Measurements from ENCODE around the gene BCR.

BCR gene

DNA sequence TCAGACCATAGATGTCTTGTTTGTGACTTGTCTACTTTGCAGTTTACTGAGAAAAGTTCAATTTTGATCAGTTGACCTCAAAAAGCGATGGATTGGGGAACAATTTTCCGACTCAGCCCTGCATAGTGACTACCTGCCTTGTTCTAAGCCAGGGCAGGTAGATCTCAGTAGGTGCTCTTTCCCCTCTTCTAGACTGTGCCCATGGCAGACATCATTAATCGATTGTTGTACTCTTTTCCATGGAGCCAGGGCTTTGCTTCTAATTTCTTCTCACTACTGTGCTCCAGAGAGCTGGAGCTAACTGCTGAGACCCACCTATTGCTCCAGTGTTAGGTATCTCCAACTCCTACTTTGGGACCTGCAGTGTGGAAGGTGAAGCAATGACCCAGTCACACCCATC lies 25.2 kb upstream of the BCR start:
- no peaks in the 10 kb centered on the region for H3K36me3 ChIP-seq (ENCODE audit: control insufficient read depth, insufficient read depth, low read length)
- H3K27me3 ChIP-seq (ENCODE audit: control insufficient read depth, insufficient read depth, low read length): no peaks in the 10 kb centered on the region

DNA sequence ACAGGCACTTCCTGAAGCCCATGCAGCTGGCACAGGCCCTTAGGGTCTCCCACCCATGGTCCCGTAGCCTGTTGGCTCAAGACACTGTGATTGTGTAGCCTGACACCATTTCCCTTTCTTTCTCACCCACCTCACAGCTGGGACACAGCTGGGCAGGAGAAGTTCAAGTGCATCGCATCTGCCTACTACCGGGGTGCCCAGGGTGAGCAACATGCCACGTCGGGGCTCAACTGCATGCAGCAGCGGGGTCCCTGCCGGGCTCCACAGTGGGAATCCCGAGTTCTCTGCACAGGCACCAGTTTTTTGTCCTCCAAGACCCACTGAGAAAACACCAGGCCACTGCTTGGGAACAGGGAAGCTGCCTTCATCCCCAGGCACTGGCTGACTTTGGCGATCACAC lies 24.5 kb upstream of the BCR start:
- Histone ChIP-seq H3K27ac (ENCODE audit: low read depth, low read length) (no peak overlapping the region), H3K9ac (ENCODE audit: low read length) (no peak overlapping the region), H3K4me1 (ENCODE audit: control insufficient read depth, insufficient read depth, low read length) (no peaks in the 10 kb centered on the region), H3K27me3 (ENCODE audit: control insufficient read depth, insufficient read depth, low read length) (no peaks in the 10 kb centered on the region), H3K4me3 (ENCODE audit: low read length) (no peak overlapping the region), H3K36me3 (ENCODE audit: control insufficient read depth, insufficient read depth, low read length) (no peaks in the 10 kb centered on the region)

More for the DNA sequence above, 25.2 kb upstream of the BCR start:
- H3K9ac ChIP-seq (ENCODE audit: low read length): no peak overlapping the region
- no peaks in the 10 kb centered on the region for H3K4me1 ChIP-seq (ENCODE audit: control insufficient read depth, insufficient read depth, low read length)
- no peak overlapping the region for H3K27ac ChIP-seq (ENCODE audit: low read depth, low read length)
- H3K4me3 ChIP-seq (ENCODE audit: low read length): no peak overlapping the region

DNA sequence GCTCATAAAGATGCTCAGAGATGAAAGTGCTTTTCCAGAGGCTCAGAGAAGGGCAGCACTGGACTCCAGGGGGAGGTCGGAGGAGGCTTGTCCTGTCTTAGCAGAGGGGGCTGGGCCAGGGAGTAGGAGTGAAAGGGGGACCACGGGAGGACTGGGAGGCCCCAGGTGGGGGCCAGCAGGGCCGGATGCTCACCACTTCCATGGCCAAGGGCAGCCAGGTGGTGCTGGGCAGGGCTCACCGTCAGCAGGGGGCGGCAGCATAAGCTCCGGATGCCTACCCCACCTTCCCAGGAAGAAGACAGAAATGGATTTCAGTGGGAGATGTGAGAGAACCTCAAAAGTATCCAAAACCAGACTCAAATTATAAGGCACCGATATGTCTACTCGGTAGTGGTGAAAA lies 24.0 kb upstream of the BCR start:
- H3K27me3 ChIP-seq (ENCODE audit: control insufficient read depth, insufficient read depth, low read length): no peaks in the 10 kb centered on the region
- H3K4me3 ChIP-seq (ENCODE audit: low read length): no peak overlapping the region
- H3K9ac ChIP-seq (ENCODE audit: low read length): no peak overlapping the region
- no peaks in the 10 kb centered on the region for H3K4me1 ChIP-seq (ENCODE audit: control insufficient read depth, insufficient read depth, low read length)
- H3K36me3 ChIP-seq (ENCODE audit: control insufficient read depth, insufficient read depth, low read length): no peaks in the 10 kb centered on the region
- H3K27ac ChIP-seq (ENCODE audit: low read depth, low read length): no peak overlapping the region

- Histone ChIP-seq H3K4me3 (ENCODE audit: low read length) (no peak overlapping the region), H3K9ac (ENCODE audit: low read length) (no peak overlapping the region), H3K27me3 (ENCODE audit: control insufficient read depth, insufficient read depth, low read length) (no peaks in the 10 kb centered on the region), H3K36me3 (ENCODE audit: control insufficient read depth, insufficient read depth, low read length) (no peaks in the 10 kb centered on the region), H3K27ac (ENCODE audit: low read depth, low read length) (no peak overlapping the region), H3K4me1 (ENCODE audit: control insufficient read depth, insufficient read depth, low read length) (no peaks in the 10 kb centered on the region)
These were observed 22.5 kb upstream of the BCR start for GRCh38 chr22:23157560-23158515.

- Histone ChIP-seq H3K27ac (ENCODE audit: low read depth, low read length) (no peak overlapping the region), H3K4me1 (ENCODE audit: control insufficient read depth, insufficient read depth, low read length) (no peaks in the 10 kb centered on the region), H3K4me3 (ENCODE audit: low read length) (no peak overlapping the region), H3K9ac (ENCODE audit: low read length) (no peak overlapping the region), H3K36me3 (ENCODE audit: control insufficient read depth, insufficient read depth, low read length) (no peaks in the 10 kb centered on the region), H3K27me3 (ENCODE audit: control insufficient read depth, insufficient read depth, low read length) (no peaks in the 10 kb centered on the region)
These were observed 21.6 kb upstream of the BCR start for GRCh38 chr22:23158516-23159290.

GRCh38 chr22:23159291-23159630 lies 21.0 kb upstream of the BCR start:
- Histone ChIP-seq H3K36me3 (ENCODE audit: control insufficient read depth, insufficient read depth, low read length) (no peaks in the 10 kb centered on the region), H3K27ac (ENCODE audit: low read depth, low read length) (no peak overlapping the region)

DNA sequence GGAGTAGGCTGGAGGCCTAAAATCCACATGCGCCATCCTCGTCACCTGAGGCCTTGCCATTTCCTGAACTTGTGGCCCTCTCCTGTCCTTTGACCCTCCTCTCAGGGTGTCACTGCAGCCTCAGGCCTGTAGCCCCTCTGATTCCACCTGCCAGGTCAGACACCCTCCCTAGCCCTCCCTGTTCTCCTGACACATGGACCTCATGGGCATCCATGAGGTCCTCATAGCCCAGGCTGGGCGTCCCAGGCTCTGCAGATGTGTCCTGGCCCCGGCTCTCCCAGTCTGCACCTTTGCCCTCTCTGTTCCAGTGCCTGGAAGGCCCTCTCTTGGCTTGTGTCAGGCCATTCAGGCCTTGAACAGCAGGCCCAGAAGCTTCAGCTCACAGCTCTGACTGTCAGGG lies 19.3 kb upstream of the BCR start:
- no peak overlapping the region for H3K4me3 ChIP-seq (ENCODE audit: low read length)
- no peak overlapping the region for H3K27ac ChIP-seq (ENCODE audit: low read depth, low read length)
- H3K9ac ChIP-seq (ENCODE audit: low read length): no peak overlapping the region
- H3K27me3 ChIP-seq (ENCODE audit: control insufficient read depth, insufficient read depth, low read length): no peaks in the 10 kb centered on the region
- H3K4me1 ChIP-seq (ENCODE audit: control insufficient read depth, insufficient read depth, low read length): no peaks in the 10 kb centered on the region
- no peaks in the 10 kb centered on the region for H3K36me3 ChIP-seq (ENCODE audit: control insufficient read depth, insufficient read depth, low read length)

More at GRCh38 chr22:23159291-23159630, 21.0 kb upstream of the BCR start:
- H3K4me1 ChIP-seq (ENCODE audit: control insufficient read depth, insufficient read depth, low read length): no peaks in the 10 kb centered on the region
- no peak overlapping the region for H3K9ac ChIP-seq (ENCODE audit: low read length)
- no peak overlapping the region for H3K4me3 ChIP-seq (ENCODE audit: low read length)
- no peaks in the 10 kb centered on the region for H3K27me3 ChIP-seq (ENCODE audit: control insufficient read depth, insufficient read depth, low read length)

- Histone ChIP-seq H3K4me3 (ENCODE audit: low read length) (no peak overlapping the region), H3K9ac (ENCODE audit: low read length) (no peak overlapping the region), H3K4me1 (ENCODE audit: control insufficient read depth, insufficient read depth, low read length) (no peaks in the 10 kb centered on the region), H3K36me3 (ENCODE audit: control insufficient read depth, insufficient read depth, low read length) (no peaks in the 10 kb centered on the region), H3K27me3 (ENCODE audit: control insufficient read depth, insufficient read depth, low read length) (no peaks in the 10 kb centered on the region), H3K27ac (ENCODE audit: low read depth, low read length) (no peak overlapping the region)
These were observed 18.7 kb upstream of the BCR start for GRCh38 chr22:23161574-23161973.

DNA sequence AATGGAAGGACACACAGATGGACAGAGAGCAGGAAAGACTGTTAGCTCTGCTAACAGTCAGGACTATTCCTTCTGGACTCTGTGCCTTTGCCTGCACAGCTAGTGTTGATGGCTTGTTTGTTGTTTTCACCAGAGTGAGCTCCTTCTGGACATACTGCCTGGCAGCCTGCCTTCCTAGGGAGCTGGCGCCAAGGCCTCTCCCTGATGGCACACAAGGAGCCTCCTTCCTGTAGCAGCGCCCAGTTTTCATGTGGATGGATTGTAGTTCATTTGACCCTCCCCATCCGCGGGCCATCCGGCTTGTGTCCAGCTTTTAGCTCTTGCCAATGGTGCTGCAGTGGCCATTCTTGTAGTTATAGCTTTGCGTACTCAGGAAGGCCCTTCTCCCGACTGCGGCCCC lies 16.6 kb upstream of the BCR start:
- H3K4me3 ChIP-seq (ENCODE audit: low read length): no peak overlapping the region
- no peak overlapping the region for H3K9ac ChIP-seq (ENCODE audit: low read length)
- no peaks in the 10 kb centered on the region for H3K4me1 ChIP-seq (ENCODE audit: control insufficient read depth, insufficient read depth, low read length)
- no peaks in the 10 kb centered on the region for H3K27me3 ChIP-seq (ENCODE audit: control insufficient read depth, insufficient read depth, low read length)
- H3K27ac ChIP-seq (ENCODE audit: low read depth, low read length): peak overlapping the region; percentile 52
- no peaks in the 10 kb centered on the region for H3K36me3 ChIP-seq (ENCODE audit: control insufficient read depth, insufficient read depth, low read length)

DNA sequence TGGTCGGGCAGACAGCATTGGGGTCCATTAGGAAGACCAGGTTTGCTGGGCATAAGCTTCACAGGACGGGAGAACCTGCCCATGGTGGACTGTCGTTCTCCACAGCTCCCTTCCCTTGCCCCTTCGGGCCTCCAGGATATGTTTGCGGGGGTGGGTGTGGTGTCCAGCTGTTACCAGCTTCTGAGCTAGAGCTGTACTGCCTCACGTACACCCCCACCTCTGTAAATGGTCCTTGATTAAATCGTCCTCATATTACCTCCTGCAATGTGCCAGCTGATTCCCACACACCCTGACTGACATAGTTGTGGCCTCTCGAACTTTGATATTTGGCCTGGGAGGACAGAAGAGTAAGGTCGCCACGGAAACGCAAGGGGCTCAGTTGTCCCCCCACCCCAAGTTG lies 16.2 kb upstream of the BCR start:
- Histone ChIP-seq H3K9ac (ENCODE audit: low read length) (no peak overlapping the region), H3K4me1 (ENCODE audit: control insufficient read depth, insufficient read depth, low read length) (no peaks in the 10 kb centered on the region), H3K27me3 (ENCODE audit: control insufficient read depth, insufficient read depth, low read length) (no peaks in the 10 kb centered on the region), H3K27ac (ENCODE audit: low read depth, low read length) (peak overlapping the region; percentile 34), H3K36me3 (ENCODE audit: control insufficient read depth, insufficient read depth, low read length) (no peaks in the 10 kb centered on the region), H3K4me3 (ENCODE audit: low read length) (no peak overlapping the region)

GRCh38 chr22:23166042-23166831 lies 14.1 kb upstream of the BCR start:
- H3K4me3 ChIP-seq (ENCODE audit: low read length): no peak overlapping the region
- no peak overlapping the region for H3K9ac ChIP-seq (ENCODE audit: low read length)
- no peaks in the 10 kb centered on the region for H3K27me3 ChIP-seq (ENCODE audit: control insufficient read depth, insufficient read depth, low read length)
- H3K36me3 ChIP-seq (ENCODE audit: control insufficient read depth, insufficient read depth, low read length): no peaks in the 10 kb centered on the region
- H3K4me1 ChIP-seq (ENCODE audit: control insufficient read depth, insufficient read depth, low read length): no peaks in the 10 kb centered on the region
- H3K27ac ChIP-seq (ENCODE audit: low read depth, low read length): no peak overlapping the region

All from rectal smooth muscle tissue (tissue), 1 donor.